ENCODE measurements around the gene SLC6A19.

Gene SLC6A19

DNA sequence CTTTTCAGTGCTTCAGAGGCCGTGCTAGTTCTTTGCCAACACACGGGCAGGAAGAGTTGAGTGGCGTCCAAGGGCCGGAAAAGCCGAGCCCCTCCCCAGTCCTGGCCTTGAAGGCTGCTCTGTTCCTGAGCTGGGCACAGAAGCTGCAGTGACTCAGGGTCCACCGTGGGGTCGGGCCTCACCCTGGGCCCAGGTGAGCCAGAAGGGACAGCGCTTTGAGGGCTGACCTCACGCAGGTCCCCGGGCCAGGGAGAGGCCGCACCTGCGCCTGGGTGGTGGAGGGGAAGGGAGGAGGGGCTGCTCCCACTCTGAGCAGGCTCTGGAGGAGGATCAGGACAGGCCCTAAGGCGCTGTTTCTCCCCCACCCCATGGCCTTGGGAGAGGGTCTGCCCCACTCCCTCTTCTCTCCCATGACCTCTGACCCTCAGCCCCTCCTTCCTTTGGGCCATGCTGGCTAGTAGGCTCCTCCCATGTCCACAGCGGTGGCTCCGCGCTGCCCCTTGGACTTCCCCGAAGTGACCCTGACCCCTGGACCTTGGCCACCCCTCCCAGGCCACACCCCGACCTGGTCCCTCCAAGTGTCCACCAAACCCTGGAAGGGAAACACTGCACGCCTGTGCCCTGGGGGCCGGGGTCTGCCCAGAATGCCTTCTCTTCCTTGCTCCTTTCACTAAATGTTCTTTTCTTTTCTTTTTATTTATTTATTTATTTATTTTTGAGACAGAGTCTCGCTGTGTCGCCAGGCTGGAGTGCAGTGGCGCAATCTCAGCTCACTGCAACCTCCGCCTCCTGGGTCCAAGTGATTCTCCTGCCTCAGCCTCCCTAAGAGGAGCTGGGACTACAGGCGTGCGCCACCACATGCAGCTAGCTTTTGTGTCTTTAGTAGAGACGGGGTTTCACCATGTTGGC is 19.7 kb upstream of the SLC6A19 start:
- no peak for DNase-seq

DNA sequence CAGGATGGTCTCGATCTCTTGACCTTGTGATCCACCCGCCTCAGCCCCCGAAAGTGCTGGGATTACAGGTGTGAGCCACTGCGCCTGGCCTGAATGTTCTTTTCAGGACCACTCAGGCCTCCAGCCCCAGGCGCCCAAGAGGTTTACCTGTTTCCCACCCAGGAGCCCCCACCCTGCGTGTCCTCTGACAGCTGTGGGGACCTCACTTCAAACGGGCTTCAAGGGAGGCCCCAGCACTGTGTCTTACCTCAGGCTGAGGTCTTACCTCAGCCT is 19.1 kb upstream of the SLC6A19 start:
- no peak for DNase-seq

GRCh38 chr5:1182633-1183423 is 18.6 kb upstream of the SLC6A19 start:
- DNase-seq: no peak

DNA sequence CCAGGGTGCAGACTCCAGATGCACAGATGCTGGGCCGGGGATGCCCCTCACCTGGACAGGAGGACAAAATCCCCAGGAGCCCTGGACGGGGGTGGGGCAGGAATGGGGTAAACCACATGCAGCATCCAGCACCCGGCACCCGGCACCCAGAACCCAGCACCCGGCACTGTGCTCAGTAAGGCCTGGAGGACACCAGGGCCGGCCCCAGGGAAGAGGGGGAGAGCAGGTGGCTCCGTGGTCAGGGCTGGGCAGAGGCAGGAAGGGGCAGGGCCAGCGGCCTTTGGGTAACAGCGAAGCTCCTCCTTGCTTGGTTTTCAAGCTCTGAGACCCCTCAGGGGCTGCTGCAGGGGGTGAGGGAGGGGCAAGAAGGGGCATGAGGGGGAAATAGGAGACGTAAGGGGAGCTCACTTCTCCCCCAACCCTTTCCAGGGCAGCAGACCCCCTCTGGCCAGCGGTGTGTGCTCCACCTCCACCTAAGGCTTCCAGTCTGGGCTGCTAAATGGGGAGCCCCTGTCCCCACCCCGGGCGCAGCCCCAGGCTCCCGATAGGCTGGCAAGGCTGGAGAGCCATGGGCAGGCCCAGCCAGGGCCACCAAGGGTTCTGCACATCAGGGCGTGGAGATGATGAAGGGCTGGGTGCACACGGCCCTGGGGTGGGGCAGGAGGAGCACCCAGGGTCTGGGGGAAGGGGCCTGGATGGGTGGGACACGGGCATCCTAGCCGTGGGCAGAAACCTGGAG is 17.8 kb upstream of the SLC6A19 start:
- no peak for DNase-seq

DNA sequence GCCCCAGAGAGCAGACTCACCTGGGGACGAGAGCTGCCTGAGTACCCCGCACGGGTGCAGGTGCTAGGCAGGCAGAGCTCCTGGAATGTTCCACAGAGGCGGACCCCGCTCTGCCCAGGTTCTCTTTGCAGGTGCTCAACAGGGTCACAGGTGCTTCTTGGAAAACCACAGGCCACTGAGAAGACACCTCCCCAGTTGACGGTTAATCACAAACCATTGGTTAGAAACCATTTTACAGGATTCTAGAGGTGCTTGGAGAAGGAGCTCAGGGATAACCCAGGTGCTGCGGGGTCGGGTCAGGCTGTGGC is 17.3 kb upstream of the SLC6A19 start:
- no peak for DNase-seq

GRCh38 chr5:1184481-1184880 is 16.9 kb upstream of the SLC6A19 start:
- DNase-seq: no peak

GRCh38 chr5:1185038-1185627 is 16.3 kb upstream of the SLC6A19 start:
- no peak for DNase-seq

DNA sequence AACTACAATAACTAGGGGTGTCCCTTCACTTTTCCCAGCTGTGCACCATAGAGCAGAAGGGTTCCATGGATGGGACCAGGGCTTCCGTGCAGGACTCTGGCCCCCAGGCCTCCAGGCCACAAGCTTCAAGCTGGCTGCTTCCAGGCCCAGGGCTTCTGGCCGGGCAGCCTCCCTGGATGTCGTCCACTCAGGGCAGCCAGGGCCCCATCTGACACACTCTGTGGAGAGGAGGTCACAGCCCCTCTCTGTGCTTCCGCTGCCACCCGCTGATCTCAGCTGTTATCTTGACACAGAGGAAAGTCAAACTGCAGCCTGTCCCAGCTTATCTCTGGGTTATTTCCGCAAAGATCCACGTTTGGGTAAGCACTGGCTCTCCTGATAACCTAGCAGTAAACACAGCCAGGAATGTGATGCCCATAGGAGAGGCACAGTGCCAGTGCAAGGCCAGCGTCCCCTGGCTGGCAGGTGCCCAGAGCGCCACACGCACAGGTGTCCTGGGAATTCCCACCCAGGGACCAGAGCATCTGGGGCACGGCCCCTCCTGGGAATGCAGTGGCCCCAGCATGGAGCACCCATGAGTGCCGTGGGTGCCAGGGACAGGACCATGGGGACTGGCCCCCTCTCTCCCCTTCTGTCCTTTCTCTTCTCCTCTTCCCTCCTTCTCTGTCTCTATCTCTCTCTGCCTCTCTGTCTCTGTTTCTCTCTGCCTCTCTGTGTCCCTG is 15.6 kb upstream of the SLC6A19 start:
- no peak for DNase-seq

GRCh38 chr5:1186351-1187233 is 14.8 kb upstream of the SLC6A19 start:
- no peak for DNase-seq

- no peak for DNase-seq
Observed at GRCh38 chr5:1187234-1187949, 14.0 kb upstream of the SLC6A19 start.

- DNase-seq: no peak
Observed at GRCh38 chr5:1187950-1188334, 13.5 kb upstream of the SLC6A19 start.

DNA sequence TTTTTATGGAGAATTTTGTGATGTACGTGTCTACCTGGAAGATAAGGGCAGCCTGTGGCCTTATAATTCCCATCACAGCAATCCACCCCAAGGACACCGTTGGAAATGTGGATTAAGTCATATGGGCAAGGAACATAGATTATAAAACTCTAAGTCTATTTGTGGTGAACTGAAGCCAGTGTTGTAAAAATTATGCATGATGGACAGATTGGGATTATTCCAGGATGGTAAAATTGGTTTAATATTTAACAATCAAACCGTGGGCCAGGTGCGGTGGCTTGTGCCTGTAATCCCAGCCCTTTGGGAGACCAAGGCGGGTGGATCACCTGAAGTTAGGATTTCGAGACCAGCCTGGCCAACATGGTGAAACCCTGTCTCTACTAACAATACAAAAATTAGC is 12.9 kb upstream of the SLC6A19 start:
- no peak for DNase-seq

DNA sequence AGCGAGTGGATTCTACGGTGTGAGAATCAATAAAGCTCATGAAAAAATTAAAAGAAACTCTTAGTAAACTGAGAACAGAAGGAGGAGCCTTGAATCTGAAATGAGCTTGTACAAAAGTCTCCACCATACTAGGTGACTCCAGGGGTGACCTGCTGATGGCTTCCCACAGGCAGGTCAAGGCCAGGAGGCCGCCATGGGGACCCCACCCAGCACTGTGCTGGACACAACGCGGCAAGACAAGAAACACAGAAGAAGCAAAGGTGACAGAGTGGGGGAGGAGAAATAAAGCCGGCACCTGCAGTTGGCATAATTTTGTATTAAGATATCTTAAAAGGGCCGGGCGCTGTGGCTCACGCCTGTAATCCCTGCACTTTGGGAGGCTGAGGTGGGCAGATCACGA is 12.1 kb upstream of the SLC6A19 start:
- no peak for DNase-seq

DNA sequence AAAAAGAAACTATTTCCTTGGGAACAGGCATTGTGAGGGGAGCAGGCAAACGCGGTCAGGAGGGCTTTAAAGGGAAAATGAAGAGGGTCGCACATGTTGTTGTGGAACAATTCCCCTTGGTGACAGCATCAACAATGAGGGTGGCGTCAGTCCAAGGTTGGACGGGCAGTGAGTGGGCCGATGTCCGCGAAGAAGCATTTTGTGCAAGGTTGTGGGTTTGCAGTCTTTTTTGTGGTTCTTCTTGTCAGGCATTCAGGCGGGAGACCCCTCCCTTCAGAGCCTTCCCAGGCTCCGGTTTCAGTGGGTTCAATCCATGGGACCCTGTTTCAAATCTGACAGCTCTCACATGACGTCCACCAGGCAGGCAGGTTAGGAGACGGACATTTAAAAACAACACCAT is 11.1 kb upstream of the SLC6A19 start:
- DNase-seq: no peak

DNA sequence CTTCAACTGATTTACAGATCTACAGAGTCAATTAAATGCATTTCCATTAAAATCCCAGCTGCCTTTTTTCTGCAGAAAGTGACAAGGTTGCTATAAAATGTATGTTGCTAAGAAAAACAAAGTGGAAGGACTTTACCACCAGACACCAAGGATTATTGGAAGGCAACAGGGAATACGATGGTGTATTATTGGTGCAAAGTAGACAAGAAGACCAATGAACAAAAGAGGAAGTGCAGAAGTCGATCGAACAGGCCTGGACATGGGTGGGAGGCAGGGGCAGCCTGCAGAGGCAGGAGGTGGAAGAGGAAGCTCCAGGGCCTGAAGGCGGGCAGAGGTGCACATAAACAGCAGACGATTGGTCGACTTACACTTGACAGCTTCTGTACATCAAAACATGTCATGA is 10.6 kb upstream of the SLC6A19 start:
- DNase-seq: no peak

DNA sequence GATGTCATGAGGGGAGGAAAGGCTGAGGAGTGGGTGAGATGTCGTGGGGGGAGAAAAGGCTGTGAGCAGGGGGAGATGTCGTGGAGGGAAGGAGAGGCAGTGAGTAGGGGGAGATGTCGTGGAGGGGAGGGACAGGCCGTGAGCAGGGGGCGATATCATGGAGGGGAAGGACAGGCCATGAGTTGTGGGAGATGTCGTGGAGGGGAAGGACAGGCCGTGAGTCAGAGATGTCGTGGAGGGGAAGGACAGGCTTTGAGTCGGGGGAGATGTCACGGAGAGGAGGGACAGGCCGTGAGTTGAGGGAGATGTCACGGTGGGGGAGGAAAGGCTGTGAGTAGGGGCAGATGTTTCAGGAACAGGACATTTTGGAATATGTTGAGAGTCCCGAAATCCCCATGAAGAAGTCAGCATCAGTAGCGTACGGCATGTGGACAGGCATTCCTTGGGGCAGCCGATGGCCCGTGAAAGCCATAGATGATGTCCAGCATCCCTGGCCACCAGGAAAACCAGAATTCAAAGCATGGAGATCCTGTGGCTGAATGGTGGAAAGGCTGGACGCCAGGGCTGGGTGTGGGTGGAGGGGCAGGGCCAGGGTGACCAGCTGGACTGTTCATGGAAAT is 8.3 kb upstream of the SLC6A19 start:
- DNase-seq: no peak

GRCh38 chr5:1193591-1193985 is 7.8 kb upstream of the SLC6A19 start:
- no peak for DNase-seq

DNA sequence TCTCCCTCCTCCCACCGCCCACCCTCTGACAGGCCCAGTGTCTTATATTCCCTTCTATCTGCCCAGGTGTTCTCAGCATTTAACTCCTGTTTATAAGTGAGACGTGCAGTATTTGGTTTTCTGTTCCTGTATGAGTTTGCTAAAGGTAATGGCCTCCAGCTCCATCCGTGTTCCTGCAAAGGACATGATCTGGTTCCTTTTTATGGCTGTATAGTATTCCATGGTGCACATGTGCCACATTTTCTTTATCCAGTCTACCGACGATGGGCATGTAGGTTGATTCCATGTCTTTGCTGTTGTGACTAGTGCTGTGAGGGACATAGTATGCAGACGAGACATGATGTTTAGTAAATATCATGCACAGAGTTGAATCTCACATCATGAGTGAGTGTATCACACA is 7.0 kb upstream of the SLC6A19 start:
- no peak for DNase-seq

DNA sequence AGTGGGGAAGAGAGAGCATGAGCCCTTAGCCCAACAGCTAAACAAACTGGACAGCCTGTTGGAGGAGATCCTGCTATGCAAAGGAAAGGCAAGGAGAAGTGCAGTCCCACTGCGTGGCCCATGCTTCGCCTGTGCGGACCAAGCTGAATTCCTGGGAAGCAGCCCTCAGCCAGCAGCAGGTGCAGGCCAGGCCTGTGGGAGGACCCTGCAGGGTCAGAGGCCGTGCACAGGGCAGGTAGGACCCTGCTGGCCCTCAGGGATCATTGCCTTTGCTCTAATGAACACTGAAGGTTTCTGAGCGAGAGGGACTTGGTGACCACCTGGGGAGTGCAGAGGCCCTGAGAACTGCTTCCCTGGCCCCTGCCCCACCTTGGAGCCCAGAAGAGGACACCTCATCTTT is 6.0 kb upstream of the SLC6A19 start:
- DNase-seq: no peak

- no peak for DNase-seq
Observed at GRCh38 chr5:1195916-1196315, 5.5 kb upstream of the SLC6A19 start.

- no peak for DNase-seq
Observed at GRCh38 chr5:1196562-1196961, 4.8 kb upstream of the SLC6A19 start.

Measured in 8988T (cell line).